Measurements from ENCODE around the gene ARID5B.

GRCh38 chr10:62109587-62110293 lies 208.2 kb downstream of the ARID5B start:
- TF ChIP-seq CTCF (IDR thresholded peaks at IDR 0.05) (no peak), EZH2 (IDR thresholded peaks at IDR 0.05; ENCODE audit: borderline replicate concordance, insufficient read depth, low read depth, low read length, poor library complexity, severe bottlenecking) (no peak)

Measured in B cell (primary cell).